Measurements from ENCODE around the gene PLIN5. TPM values are rescaled to one million over a fixed set of nuclear protein-coding genes. Genes with fewer than 3 reads are reported as not detected.

Gene PLIN5
- total RNA-seq, 4 donors from 2014 or later, result 1.8 to 16.4 (median 5.6) TPM

- Histone ChIP-seq H3K36me3 (peaks cover 34% of the 10 kb centered on the region), H3K27me3 (no peaks in the 10 kb centered on the region), H3K4me3 (no peak overlapping the region), H3K27ac (no peak overlapping the region), H3K9me3 (no peaks in the 10 kb centered on the region), H3K4me1 (no peaks in the 10 kb centered on the region)
- WGBS, result 91% methylated on average over 9 of the region's 12 CpGs
- DNase-seq (ENCODE audit: low spot score in 2 of 2), result no peak
- TF ChIP-seq CTCF (IDR thresholded peaks at IDR 0.05), result no peak
- TF ChIP-seq EP300 (IDR thresholded peaks at IDR 0.05), result no peak
- TF ChIP-seq POLR2AphosphoS5 (IDR thresholded peaks at IDR 0.05), result no peak
- TF ChIP-seq POLR2A (IDR thresholded peaks at IDR 0.05), result no peak
Observed at GRCh38 chr19:4507150-4507452, 27.9 kb downstream of the PLIN5 start.

- no peaks in the 10 kb centered on the region for H3K9me3 ChIP-seq
- no peak for DNase-seq (ENCODE audit: low spot score in 2 of 2)
- no peak for TF ChIP-seq POLR2A (IDR thresholded peaks at IDR 0.05)
- TF ChIP-seq EP300 (IDR thresholded peaks at IDR 0.05), result no peak
- no peak for TF ChIP-seq POLR2AphosphoS5 (IDR thresholded peaks at IDR 0.05)
- TF ChIP-seq CTCF (IDR thresholded peaks at IDR 0.05), result no peak
- H3K27ac ChIP-seq, result no peak overlapping the region
- H3K4me1 ChIP-seq, result no peaks in the 10 kb centered on the region
- no peak overlapping the region for H3K4me3 ChIP-seq
- no peaks in the 10 kb centered on the region for H3K27me3 ChIP-seq
- 84% methylated on average over 10 of the region's 17 CpGs for WGBS
- H3K36me3 ChIP-seq, result peaks cover 39% of the 10 kb centered on the region
Observed at GRCh38 chr19:4506449-4507149, 28.4 kb downstream of the PLIN5 start.

GRCh38 chr19:4505570-4506448 lies 29.2 kb downstream of the PLIN5 start:
- Histone ChIP-seq H3K27ac (no peak overlapping the region), H3K9me3 (no peaks in the 10 kb centered on the region), H3K4me1 (no peaks in the 10 kb centered on the region), H3K27me3 (no peaks in the 10 kb centered on the region), H3K36me3 (peaks cover 47% of the 10 kb centered on the region), H3K4me3 (no peak overlapping the region)
- DNase-seq (ENCODE audit: low spot score in 2 of 2), result no peak
- WGBS, result 92% methylated on average over 34 of the region's 34 CpGs
- TF ChIP-seq EP300 (IDR thresholded peaks at IDR 0.05) (no peak), POLR2A (IDR thresholded peaks at IDR 0.05) (no peak), POLR2AphosphoS5 (IDR thresholded peaks at IDR 0.05) (no peak), CTCF (IDR thresholded peaks at IDR 0.05) (no peak)

GRCh38 chr19:4504891-4505569 lies 30.0 kb downstream of the PLIN5 start:
- peaks cover 54% of the 10 kb centered on the region for H3K36me3 ChIP-seq
- DNase-seq (ENCODE audit: low spot score in 2 of 2), result no peak
- no peak overlapping the region for H3K4me3 ChIP-seq
- no peaks in the 10 kb centered on the region for H3K27me3 ChIP-seq
- no peak overlapping the region for H3K27ac ChIP-seq
- TF ChIP-seq EP300 (IDR thresholded peaks at IDR 0.05), result no peak
- no peak for TF ChIP-seq POLR2A (IDR thresholded peaks at IDR 0.05)
- no peak for TF ChIP-seq POLR2AphosphoS5 (IDR thresholded peaks at IDR 0.05)
- TF ChIP-seq CTCF (IDR thresholded peaks at IDR 0.05), result no peak
- no peaks in the 10 kb centered on the region for H3K4me1 ChIP-seq
- H3K9me3 ChIP-seq, result no peaks in the 10 kb centered on the region
- 80% methylated on average over 11 of the region's 15 CpGs for WGBS

- no peak overlapping the region for H3K4me3 ChIP-seq
- H3K9me3 ChIP-seq, result no peaks in the 10 kb centered on the region
- H3K36me3 ChIP-seq, result peaks cover 62% of the 10 kb centered on the region
- no peaks in the 10 kb centered on the region for H3K27me3 ChIP-seq
- 40% methylated on average over 2 of the region's 23 CpGs for WGBS
- no peak for DNase-seq (ENCODE audit: low spot score in 2 of 2)
- TF ChIP-seq POLR2AphosphoS5 (IDR thresholded peaks at IDR 0.05) (no peak), POLR2A (IDR thresholded peaks at IDR 0.05) (no peak), EP300 (IDR thresholded peaks at IDR 0.05) (no peak), CTCF (IDR thresholded peaks at IDR 0.05) (no peak)
- H3K4me1 ChIP-seq, result no peaks in the 10 kb centered on the region
- H3K27ac ChIP-seq, result no peak overlapping the region
Observed at GRCh38 chr19:4504297-4504701, 30.7 kb downstream of the PLIN5 start.
